Superior temporal gyrus (tissue), 1 donor: ENCODE measurements around the gene MEGF6.

Experiments used
- DNase-seq: peaks from one replicate; pipeline ENCODE4 v3.0.0-alpha.2; 2016; ENCODE audit errors: extremely low spot score

The MEGF6 gene

GRCh38 chr1:3553166-3553939, 58.0 kb downstream of the MEGF6 start:
- DNase-seq: no peak

GRCh38 chr1:3552751-3553150, 58.6 kb downstream of the MEGF6 start:
- DNase-seq: no peak

GRCh38 chr1:3552176-3552575, 59.1 kb downstream of the MEGF6 start:
- no peak for DNase-seq

- no peak for DNase-seq
Measured at GRCh38 chr1:3551711-3552110, 59.6 kb downstream of the MEGF6 start.

- no peak for DNase-seq
Measured at GRCh38 chr1:3551290-3551678, 60.0 kb downstream of the MEGF6 start.

- no peak for DNase-seq
Measured at GRCh38 chr1:3550511-3551289, 60.6 kb downstream of the MEGF6 start.

GRCh38 chr1:3548895-3549294, 62.4 kb downstream of the MEGF6 start:
- DNase-seq: no peak

- no peak for DNase-seq
Measured at GRCh38 chr1:3548156-3548893, 63.0 kb downstream of the MEGF6 start.

- no peak for DNase-seq
Measured at GRCh38 chr1:3547055-3548005, 64.0 kb downstream of the MEGF6 start.

- DNase-seq: no peak
Measured at GRCh38 chr1:3546048-3546384, 65.3 kb downstream of the MEGF6 start.

GRCh38 chr1:3545363-3546047, 65.8 kb downstream of the MEGF6 start:
- no peak for DNase-seq

- DNase-seq: no peak
Measured at GRCh38 chr1:3544040-3544977, 67.0 kb downstream of the MEGF6 start.

- DNase-seq: no peak
Measured at GRCh38 chr1:3543076-3544039, 68.0 kb downstream of the MEGF6 start.

- DNase-seq: no peak
Measured at GRCh38 chr1:3542676-3543075, 68.6 kb downstream of the MEGF6 start.

- no peak for DNase-seq
Measured at GRCh38 chr1:3541936-3542335, 69.4 kb downstream of the MEGF6 start.

- DNase-seq: no peak
Measured at GRCh38 chr1:3541465-3541864, 69.8 kb downstream of the MEGF6 start.

- DNase-seq: no peak
Measured at GRCh38 chr1:3540876-3541275, 70.4 kb downstream of the MEGF6 start.

- DNase-seq: peak; percentile 16
Measured at GRCh38 chr1:3539707-3540425, 71.4 kb downstream of the MEGF6 start.
